Lung microvascular endothelial cell (primary cell): ENCODE data around the gene GSC. TPM values are rescaled to one million over a fixed set of nuclear protein-coding genes. Genes with fewer than 3 reads are reported as not detected.

Experiments
- DNase-seq, 2 donors: peaks; one replicate each; pipeline versions ENCODE4 v3.0.0 to v3.0.0-alpha.2; 2010; ENCODE audit warnings: low read depth in 2 of 2
- total RNA-seq: library from RNA; depleted of rRNA; stranded (reverse); fragments of >200 nt; gene quantifications from 2 replicates; pipeline ENCODE4 v1.2.1, GENCODE V29; 2014

GSC gene
- total RNA-seq, 1 donor from 2014 or later: not detected

DNA sequence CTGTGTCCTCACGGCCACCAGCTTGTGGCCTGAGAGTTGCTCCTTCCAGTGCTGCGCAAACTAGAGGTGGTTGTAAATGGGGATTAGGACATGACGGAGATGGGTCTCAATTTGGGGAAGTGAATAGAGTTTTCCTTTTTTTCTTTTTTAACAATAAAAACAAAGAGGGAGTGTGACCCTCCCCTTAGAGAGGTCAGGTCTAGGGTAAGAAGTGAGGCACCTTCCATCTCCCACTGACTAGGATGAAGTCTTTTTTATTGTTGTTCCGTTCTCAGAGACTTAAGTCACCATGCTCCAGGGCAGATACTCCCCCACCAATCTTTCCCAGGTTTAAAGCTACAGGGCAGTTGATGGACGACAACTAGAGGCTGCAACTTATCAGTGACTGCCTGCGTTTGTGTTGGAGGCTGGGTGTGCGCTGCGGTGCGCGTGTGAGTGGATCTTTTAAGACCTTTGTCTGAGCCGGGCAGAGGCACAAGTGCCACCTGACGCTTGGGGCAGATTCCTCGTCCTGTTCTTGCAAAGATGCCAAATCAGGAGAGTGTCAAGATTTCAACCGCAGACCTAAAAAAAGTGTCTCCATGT lies 2.1 kb upstream of the GSC start:
- DNase-seq: no peak

GRCh38 chr14:94771158-94771905 lies 1.4 kb upstream of the GSC start:
- DNase-seq: no peak

GRCh38 chr14:94770815-94771157 lies 873 bp upstream of the GSC start:
- DNase-seq: no peak

- no peak for DNase-seq
Observed at GRCh38 chr14:94770251-94770749, 387 bp upstream of the GSC start.

- no peak for DNase-seq
Observed at GRCh38 chr14:94768521-94769390, 1.2 kb downstream of the GSC start.

DNA sequence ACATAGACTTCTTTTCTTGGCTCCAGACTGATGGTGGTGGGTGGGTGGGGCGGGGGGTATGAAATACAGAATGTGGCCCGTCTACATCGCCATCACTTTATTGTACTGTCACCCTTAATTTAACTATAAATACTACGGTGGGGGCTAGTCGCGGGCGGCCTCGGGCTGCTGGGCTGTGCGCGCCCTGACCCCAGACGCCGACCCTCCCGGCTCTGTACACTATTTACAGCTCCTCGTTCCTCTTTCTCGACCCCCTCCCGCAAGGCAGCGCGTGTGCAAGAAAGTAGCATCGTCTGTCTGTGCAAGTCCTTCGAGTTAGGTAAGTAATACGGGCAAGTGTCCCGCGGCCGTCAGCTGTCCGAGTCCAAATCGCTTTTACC lies 1.8 kb downstream of the GSC start:
- DNase-seq: no peak

GRCh38 chr14:94767321-94767878 lies 2.5 kb downstream of the GSC start:
- no peak for DNase-seq

DNA sequence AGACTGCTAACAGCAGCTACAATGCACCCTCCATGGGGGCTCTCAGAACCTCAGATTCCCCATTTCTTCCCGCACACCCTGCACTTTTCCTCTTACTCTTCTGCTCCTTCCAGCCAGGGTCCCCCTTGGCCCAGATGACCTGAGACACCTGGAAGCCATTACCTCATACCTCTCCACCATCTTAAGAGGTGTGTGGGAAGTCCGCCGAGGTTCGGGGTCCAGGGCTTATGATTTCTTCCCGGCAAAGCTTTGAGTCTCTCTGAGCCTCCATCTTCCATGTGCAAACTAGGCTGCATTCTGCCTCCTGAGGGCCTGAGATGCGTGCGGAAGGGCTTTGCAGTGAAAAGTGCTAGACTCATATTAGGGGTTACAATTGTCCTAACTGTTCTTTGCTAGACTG lies 5.3 kb downstream of the GSC start:
- no peak for DNase-seq

- no peak for DNase-seq
Observed at GRCh38 chr14:94762431-94762830, 7.5 kb downstream of the GSC start.

DNA sequence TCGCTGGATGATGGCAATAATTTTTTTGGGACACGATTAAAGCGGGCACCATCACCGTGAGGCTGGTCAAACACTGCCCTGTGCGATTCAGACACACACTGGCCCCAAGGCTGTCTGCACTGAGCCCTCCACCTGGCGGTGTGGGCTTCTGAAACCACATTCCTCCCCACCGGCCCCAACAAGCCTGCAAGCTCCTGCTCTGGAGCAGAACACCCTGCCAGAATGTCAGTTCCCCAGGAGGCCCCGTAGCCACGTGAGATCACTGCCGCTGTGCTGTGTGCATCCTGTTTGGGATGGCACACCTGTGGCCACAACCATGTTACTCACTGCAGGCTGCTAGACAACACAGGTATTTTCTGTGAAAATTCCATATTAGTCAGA lies 7.9 kb downstream of the GSC start:
- no peak for DNase-seq

- DNase-seq: no peak
Observed at GRCh38 chr14:94761348-94761996, 8.4 kb downstream of the GSC start.

GRCh38 chr14:94756310-94756882 lies 13.5 kb downstream of the GSC start:
- no peak for DNase-seq

DNA sequence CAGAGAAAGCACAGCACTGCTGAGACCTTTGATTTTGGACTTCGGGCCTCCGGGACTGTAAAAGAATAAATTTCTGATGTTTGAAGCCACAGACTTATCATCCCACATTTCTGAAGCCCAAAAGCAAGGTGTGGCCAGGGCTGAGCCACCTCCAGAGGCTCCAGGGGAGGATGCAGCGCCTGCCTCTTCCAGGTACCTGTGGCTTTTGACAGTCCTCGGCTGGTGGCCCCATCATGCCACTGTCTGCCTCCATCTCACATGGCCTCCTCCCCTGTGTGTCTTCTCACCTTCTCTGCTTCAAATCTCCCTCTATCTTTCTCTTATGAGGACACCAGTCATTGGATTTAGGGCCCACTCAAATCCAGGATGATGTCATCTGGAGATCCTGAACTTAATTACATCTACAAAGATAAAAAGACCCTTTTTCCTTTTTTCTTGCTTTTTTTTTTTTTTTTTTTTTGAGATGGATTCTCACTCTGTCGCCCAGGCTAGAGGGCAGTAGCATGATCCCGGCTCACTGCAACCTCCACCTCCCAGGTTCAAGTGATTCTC lies 15.4 kb downstream of the GSC start:
- DNase-seq: no peak

GRCh38 chr14:94752591-94753436 lies 17.1 kb downstream of the GSC start:
- no peak for DNase-seq

DNA sequence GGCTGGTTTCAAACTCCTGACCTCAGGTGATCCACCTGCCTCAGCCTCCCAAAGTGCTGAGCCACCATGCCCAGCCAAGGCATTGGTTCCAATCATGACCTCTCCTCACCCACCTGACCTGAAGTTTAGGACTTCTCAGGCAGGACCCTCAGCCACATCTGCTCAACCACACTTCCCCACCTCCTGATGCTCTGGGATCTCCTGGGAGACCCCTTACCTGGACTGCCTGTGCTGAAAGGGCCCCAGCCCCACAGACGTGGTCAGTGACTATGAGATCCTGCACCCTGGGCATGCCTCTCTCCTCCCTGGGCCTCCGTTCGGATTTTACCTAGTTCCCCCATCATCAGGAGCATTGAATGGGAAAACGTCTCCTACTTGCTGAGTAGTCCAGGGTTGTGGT lies 18.0 kb downstream of the GSC start:
- DNase-seq: no peak

- DNase-seq: no peak
Observed at GRCh38 chr14:94751321-94751720, 18.6 kb downstream of the GSC start.

GRCh38 chr14:94750371-94750770 lies 19.5 kb downstream of the GSC start:
- DNase-seq: no peak

GRCh38 chr14:94748667-94749347 lies 21.1 kb downstream of the GSC start:
- peak in 1 of 2 donors; percentile 25 for DNase-seq

DNA sequence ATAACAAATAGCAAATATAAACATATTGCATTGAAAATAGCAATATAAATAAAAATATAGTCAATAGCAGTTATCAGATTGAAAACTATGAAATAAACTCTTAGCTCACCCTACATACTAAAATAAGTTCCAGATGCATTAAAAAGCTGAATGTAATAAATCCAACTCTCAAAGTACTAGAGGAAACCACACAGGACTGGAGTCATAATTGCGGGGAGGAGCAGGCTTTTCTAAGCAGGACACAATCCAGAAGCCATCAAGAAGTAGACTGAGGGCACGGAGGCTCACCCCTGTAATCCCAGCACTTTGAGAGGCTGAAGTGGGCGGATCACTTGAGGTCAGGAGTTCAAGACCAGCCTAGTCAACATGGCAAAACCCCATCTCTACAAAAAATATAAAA lies 22.2 kb downstream of the GSC start:
- no peak for DNase-seq
